ENCODE data around the gene GMPPB. TPM values are rescaled to one million over a fixed set of nuclear protein-coding genes. Genes with fewer than 3 reads are reported as not detected.

GMPPB gene
- total and polyA plus RNA-seq, 4 donors, result 10.8 to 81.2 (median 46.1) TPM

DNA sequence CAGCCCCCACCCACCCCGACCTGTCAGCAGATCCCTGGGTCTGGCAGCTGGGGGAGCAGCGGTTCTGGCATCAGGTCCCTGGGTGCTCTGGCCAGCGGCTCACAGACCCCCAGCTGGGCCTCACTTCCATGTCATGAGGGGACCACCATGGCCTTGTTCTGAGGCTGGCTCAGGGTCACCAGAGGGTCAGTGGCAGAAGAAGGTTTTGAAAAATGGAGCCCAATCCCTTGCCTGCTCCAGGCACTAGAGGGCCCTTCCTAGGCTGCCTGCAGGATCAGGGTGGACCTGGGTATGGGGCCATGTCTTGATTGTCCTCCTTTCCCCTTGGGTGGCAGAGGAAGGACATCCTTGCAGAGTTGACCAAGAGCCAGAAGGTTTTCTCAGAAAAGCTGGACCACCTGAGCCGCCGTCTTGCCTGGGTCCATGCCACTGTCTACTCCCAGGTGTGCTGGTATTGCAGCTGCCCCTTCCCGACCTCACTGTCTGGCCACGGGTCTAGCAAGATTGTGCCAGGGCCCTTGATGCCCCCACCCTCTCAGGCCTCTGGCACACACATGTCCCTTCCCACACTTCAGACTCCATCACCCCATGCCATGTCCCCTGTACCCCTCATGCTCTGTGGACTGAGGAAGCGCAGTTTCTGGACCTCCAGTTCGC lies 17.2 kb downstream of the GMPPB start:
- WGBS, 2 donors, result 93 to 94% methylated on average over 9 of the region's 9 CpGs
- no peak overlapping the region for H3K9ac ChIP-seq (ENCODE audit: insufficient read depth in 1 of 2, low read length in 2 of 2)
- ATAC-seq (ENCODE audit: insufficient read depth, low FRiP score), result no peak
- no peak overlapping the region for H3K4me3 ChIP-seq
- peaks cover 0 to 5% (median 0%) of the 10 kb centered on the region in 5 donors for H3K4me1 ChIP-seq (ENCODE audit: control insufficient read depth in 5 of 5, insufficient read depth in 5 of 5, low read length in 5 of 5)
- H3K9me3 ChIP-seq (ENCODE audit: control insufficient read depth in 4 of 4, insufficient read depth in 3 of 4, low read length in 3 of 4), result no peaks in the 10 kb centered on the region
- TF ChIP-seq, protein P1, sequence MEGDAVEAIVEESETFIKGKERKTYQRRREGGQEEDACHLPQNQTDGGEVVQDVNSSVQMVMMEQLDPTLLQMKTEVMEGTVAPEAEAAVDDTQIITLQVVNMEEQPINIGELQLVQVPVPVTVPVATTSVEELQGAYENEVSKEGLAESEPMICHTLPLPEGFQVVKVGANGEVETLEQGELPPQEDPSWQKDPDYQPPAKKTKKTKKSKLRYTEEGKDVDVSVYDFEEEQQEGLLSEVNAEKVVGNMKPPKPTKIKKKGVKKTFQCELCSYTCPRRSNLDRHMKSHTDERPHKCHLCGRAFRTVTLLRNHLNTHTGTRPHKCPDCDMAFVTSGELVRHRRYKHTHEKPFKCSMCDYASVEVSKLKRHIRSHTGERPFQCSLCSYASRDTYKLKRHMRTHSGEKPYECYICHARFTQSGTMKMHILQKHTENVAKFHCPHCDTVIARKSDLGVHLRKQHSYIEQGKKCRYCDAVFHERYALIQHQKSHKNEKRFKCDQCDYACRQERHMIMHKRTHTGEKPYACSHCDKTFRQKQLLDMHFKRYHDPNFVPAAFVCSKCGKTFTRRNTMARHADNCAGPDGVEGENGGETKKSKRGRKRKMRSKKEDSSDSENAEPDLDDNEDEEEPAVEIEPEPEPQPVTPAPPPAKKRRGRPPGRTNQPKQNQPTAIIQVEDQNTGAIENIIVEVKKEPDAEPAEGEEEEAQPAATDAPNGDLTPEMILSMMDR (IDR thresholded peaks at IDR 0.05; ENCODE audit: control extremely low read depth, extremely low read depth), result no peak
- DNase-seq, result no peak
- no peaks in the 10 kb centered on the region for H3K27me3 ChIP-seq (ENCODE audit: control insufficient read depth in 3 of 3, insufficient read depth in 3 of 3, low read length in 2 of 3)
- peaks cover 0 to 47% (median 22%) of the 10 kb centered on the region in 4 donors for H3K36me3 ChIP-seq (ENCODE audit: control insufficient read depth in 4 of 4, insufficient read depth in 4 of 4, low read length in 4 of 4)
- H3K27ac ChIP-seq (ENCODE audit: low read depth in 1 of 2, low read length in 1 of 2), result no peak overlapping the region

DNA sequence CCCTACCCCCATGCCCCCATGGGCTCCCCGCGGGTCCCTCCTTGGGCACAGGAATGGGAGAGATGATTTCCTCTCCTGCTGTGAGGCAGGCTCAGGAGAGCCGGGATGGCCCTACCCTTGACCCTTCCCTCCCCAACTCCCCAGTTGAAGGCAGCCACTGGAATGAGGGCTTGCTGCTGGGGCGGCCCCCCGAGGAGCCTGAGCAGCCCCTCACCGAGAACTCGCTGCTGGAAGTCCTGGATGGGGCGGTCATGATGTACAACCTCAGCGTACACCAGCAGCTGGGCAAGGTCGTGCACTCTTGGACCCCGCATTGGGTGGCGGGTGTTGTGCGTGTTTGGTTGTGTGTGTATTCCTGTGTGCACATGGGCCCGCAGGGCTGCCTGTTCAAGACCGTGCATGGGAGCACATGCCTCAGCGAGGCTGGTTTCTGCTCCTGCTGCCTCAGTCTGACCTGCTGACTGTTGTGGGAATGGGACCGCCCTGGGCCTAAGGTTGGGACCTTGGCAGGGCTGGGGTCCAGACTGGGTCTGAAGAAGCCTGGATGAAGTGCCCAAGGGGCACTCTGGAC lies 18.3 kb downstream of the GMPPB start:
- no peaks in the 10 kb centered on the region for H3K27me3 ChIP-seq (ENCODE audit: control insufficient read depth in 3 of 3, insufficient read depth in 3 of 3, low read length in 2 of 3)
- H3K4me3 ChIP-seq, result no peak overlapping the region
- H3K27ac ChIP-seq (ENCODE audit: low read depth in 1 of 2, low read length in 1 of 2), result no peak overlapping the region
- ATAC-seq (ENCODE audit: insufficient read depth, low FRiP score), result no peak
- peaks cover 0 to 56% (median 19%) of the 10 kb centered on the region in 4 donors for H3K36me3 ChIP-seq (ENCODE audit: control insufficient read depth in 4 of 4, insufficient read depth in 4 of 4, low read length in 4 of 4)
- H3K9me3 ChIP-seq (ENCODE audit: control insufficient read depth in 4 of 4, insufficient read depth in 3 of 4, low read length in 3 of 4), result no peaks in the 10 kb centered on the region
- peaks cover 0 to 5% (median 0%) of the 10 kb centered on the region in 5 donors for H3K4me1 ChIP-seq (ENCODE audit: control insufficient read depth in 5 of 5, insufficient read depth in 5 of 5, low read length in 5 of 5)
- TF ChIP-seq, protein P1 (IDR thresholded peaks at IDR 0.05; ENCODE audit: control extremely low read depth, extremely low read depth), result no peak
- DNase-seq, result no peak
- no peak overlapping the region for H3K9ac ChIP-seq (ENCODE audit: insufficient read depth in 1 of 2, low read length in 2 of 2)
- WGBS, 2 donors, result 96% methylated on average over 17 of the region's 17 CpGs

DNA sequence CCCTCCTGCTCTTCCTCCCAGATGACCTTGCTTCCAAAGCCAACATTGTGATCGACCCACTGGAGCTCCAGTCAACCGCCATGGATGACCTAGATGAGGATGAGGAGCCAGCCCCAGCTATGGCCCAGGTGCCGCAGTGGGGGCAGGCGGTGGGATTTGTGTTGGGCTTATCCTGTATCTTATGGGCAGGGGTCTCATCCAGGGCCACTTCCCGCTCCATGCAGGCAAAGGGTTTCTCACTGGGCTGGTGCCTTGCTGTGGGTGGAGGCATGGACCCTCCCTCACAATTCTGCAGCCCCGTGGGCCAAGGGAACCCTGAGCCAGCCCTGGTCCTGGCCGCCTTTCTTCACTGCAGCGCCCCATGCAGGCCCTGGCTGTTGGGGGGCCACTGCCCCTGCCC lies 19.1 kb downstream of the GMPPB start:
- no peak for ATAC-seq (ENCODE audit: insufficient read depth, low FRiP score)
- no peaks in the 10 kb centered on the region for H3K9me3 ChIP-seq (ENCODE audit: control insufficient read depth in 4 of 4, insufficient read depth in 3 of 4, low read length in 3 of 4)

More for the DNA sequence above, 19.1 kb downstream of the GMPPB start:
- no peak overlapping the region for H3K27ac ChIP-seq (ENCODE audit: low read depth in 1 of 2, low read length in 1 of 2)
- H3K9ac ChIP-seq (ENCODE audit: insufficient read depth in 1 of 2, low read length in 2 of 2), result no peak overlapping the region
- H3K4me1 ChIP-seq (ENCODE audit: control insufficient read depth in 5 of 5, insufficient read depth in 5 of 5, low read length in 5 of 5), result peaks cover 0 to 5% (median 0%) of the 10 kb centered on the region in 5 donors
- H3K27me3 ChIP-seq (ENCODE audit: control insufficient read depth in 3 of 3, insufficient read depth in 3 of 3, low read length in 2 of 3), result no peaks in the 10 kb centered on the region
- peaks cover 0 to 60% (median 20%) of the 10 kb centered on the region in 4 donors for H3K36me3 ChIP-seq (ENCODE audit: control insufficient read depth in 4 of 4, insufficient read depth in 4 of 4, low read length in 4 of 4)
- no peak overlapping the region for H3K4me3 ChIP-seq
- TF ChIP-seq, protein P1 (IDR thresholded peaks at IDR 0.05; ENCODE audit: control extremely low read depth, extremely low read depth), result no peak
- 93 to 97% methylated on average over 8 of the region's 8 CpGs for WGBS, 2 donors
- DNase-seq, result no peak
